BE2C (cell line): Measurements from ENCODE around the gene CYP1A2.
"Not testable (repeated sequence)": the region's sequence is repeated elsewhere in the genome, so short reads cannot be mapped to it uniquely, and the experiment has no call there.

Source experiments
- DNase-seq: peaks from one replicate; pipeline ENCODE4 v3.0.0-alpha.2; 2020
- H3K27me3 ChIP-seq: fragments of 250-450 bp; sonication (Bioruptor Pico); 2 replicates; pipeline ENCODE4 v1.5.1; 2020; ENCODE audit warnings: mild to moderate bottlenecking
- H3K36me3 ChIP-seq: fragments of 250-450 bp; sonication (Bioruptor Pico); 2 replicates; pipeline ENCODE4 v1.5.1; 2020; ENCODE audit warnings: mild to moderate bottlenecking
- H3K4me1 ChIP-seq: fragments of 250-450 bp; sonication (Bioruptor Pico); 2 replicates; pipeline ENCODE4 v1.5.1; 2020
- H3K4me3 ChIP-seq: 2 replicates; pipeline ENCODE4 v1.5.1; 2011; ENCODE audit warnings: low read depth, low read length
- H3K9me3 ChIP-seq: fragments of 250-450 bp; sonication (Bioruptor Pico); 2 replicates; pipeline ENCODE4 v1.5.1; 2020
- TF ChIP-seq, protein P1 (sequence below): IDR thresholded peaks from 2 replicates; pipeline ENCODE4 v1.5.1; 2012; ENCODE audit warnings: mild to moderate bottlenecking, low read depth, low read length

Gene CYP1A2

DNA sequence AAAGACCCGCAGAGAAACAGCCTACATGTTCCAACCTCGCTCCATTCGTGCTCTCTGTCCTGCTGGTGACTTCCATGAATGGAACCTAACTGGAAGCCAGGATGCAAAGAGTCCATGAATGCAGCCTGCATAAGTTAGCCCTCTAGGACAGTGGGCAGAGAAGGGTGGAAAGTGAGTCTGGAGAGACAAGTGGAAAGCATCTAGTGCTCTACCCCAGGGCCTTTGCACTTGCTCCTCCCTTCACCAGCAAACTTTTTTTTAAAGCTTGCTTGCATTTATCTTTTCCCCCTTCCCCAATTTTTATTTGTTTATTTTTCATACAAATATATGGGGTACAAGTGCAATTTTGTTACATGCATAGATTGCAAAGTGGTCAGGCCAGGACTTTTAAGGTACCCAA is 15.4 kb upstream of the CYP1A2 start:
- Histone ChIP-seq H3K36me3 (no peaks in the 10 kb centered on the region), H3K4me3 (no peak overlapping the region)
- no peak for DNase-seq

GRCh38 chr15:74735305-74735704 is 13.3 kb upstream of the CYP1A2 start:
- Histone ChIP-seq H3K27me3 (no peaks in the 10 kb centered on the region), H3K4me1 (no peaks in the 10 kb centered on the region), H3K9me3 (0 out of 2 replicates have a peak, but pooled peaks cover 3% of the 10 kb centered on the region), H3K36me3 (no peaks in the 10 kb centered on the region), H3K4me3 (no peak overlapping the region)
- DNase-seq = no peak
- TF ChIP-seq, protein P1, sequence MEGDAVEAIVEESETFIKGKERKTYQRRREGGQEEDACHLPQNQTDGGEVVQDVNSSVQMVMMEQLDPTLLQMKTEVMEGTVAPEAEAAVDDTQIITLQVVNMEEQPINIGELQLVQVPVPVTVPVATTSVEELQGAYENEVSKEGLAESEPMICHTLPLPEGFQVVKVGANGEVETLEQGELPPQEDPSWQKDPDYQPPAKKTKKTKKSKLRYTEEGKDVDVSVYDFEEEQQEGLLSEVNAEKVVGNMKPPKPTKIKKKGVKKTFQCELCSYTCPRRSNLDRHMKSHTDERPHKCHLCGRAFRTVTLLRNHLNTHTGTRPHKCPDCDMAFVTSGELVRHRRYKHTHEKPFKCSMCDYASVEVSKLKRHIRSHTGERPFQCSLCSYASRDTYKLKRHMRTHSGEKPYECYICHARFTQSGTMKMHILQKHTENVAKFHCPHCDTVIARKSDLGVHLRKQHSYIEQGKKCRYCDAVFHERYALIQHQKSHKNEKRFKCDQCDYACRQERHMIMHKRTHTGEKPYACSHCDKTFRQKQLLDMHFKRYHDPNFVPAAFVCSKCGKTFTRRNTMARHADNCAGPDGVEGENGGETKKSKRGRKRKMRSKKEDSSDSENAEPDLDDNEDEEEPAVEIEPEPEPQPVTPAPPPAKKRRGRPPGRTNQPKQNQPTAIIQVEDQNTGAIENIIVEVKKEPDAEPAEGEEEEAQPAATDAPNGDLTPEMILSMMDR = no peak

More for the DNA sequence above, 15.4 kb upstream of the CYP1A2 start:
- Histone ChIP-seq H3K9me3 (0 out of 2 replicates have a peak, but pooled peaks cover 3% of the 10 kb centered on the region), H3K4me1 (no peaks in the 10 kb centered on the region), H3K27me3 (no peaks in the 10 kb centered on the region)
- TF ChIP-seq, protein P1 = no peak

DNA sequence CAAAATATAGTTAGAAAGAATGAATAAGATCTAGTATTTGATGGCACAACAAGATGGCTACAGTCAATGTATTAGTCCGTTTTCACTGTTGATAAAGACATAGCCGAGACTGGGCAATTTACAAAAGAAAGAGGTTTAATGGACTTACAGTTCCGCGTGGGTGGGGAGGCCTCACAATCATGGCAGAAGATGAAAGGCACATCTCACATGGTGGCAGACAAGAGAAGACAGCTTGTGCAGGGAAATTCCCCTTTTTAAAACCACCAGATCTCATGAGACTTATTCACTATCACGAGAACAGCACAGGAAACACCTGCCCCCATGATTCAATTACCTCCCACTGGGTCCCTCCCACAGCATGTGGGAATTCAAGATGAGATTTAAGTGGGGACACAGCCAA is 10.4 kb upstream of the CYP1A2 start:
- not testable (repeated sequence) for H3K27me3 ChIP-seq, H3K9me3 ChIP-seq, H3K4me3 ChIP-seq, H3K36me3 ChIP-seq, H3K4me1 ChIP-seq, DNase-seq

- DNase-seq = no peak
- TF ChIP-seq, protein P1 = no peak
- no peaks in the 10 kb centered on the region for H3K36me3 ChIP-seq
- H3K9me3 ChIP-seq = peaks cover 6% of the 10 kb centered on the region
- H3K4me1 ChIP-seq = no peaks in the 10 kb centered on the region
- H3K27me3 ChIP-seq = no peaks in the 10 kb centered on the region
- no peak overlapping the region for H3K4me3 ChIP-seq
Measured at GRCh38 chr15:74742422-74742821, 6.2 kb upstream of the CYP1A2 start.

DNA sequence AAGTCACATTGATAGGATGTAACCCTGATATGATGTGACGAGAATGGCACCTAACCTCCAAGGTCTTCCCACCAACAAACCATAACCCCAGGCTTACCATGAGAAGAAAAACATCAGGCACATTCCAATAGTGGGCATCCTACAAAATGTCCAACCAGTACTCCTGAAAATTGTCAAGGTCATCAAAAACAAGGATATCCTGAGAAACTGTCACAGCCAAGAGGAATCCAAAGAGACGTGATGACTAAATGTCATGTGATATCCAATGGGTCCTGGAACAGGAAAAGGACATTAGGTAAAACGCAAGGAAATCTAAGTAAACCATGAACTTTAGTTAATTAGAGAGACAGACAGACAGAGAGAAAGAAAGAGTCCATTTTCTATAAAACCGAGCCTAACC is 2.3 kb upstream of the CYP1A2 start:
- DNase-seq = no peak
- TF ChIP-seq, protein P1 = no peak
- Histone ChIP-seq H3K4me3 (no peak overlapping the region), H3K4me1 (no peaks in the 10 kb centered on the region), H3K36me3 (no peaks in the 10 kb centered on the region), H3K9me3 (peaks cover 4% of the 10 kb centered on the region), H3K27me3 (no peaks in the 10 kb centered on the region)

DNA sequence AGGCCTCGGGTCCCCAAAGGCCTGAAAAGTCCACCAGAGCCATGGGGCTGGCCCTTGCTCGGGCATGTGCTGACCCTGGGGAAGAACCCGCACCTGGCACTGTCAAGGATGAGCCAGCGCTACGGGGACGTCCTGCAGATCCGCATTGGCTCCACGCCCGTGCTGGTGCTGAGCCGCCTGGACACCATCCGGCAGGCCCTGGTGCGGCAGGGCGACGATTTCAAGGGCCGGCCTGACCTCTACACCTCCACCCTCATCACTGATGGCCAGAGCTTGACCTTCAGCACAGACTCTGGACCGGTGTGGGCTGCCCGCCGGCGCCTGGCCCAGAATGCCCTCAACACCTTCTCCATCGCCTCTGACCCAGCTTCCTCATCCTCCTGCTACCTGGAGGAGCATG is 1.2 kb downstream of the CYP1A2 start:
- no peaks in the 10 kb centered on the region for H3K36me3 ChIP-seq
- TF ChIP-seq, protein P1 = no peak
- no peaks in the 10 kb centered on the region for H3K9me3 ChIP-seq
- no peak for DNase-seq
- no peak overlapping the region for H3K4me3 ChIP-seq
- H3K27me3 ChIP-seq = no peaks in the 10 kb centered on the region
- H3K4me1 ChIP-seq = no peaks in the 10 kb centered on the region

- H3K27me3 ChIP-seq = no peaks in the 10 kb centered on the region
- H3K4me3 ChIP-seq = no peak overlapping the region
- no peaks in the 10 kb centered on the region for H3K4me1 ChIP-seq
- TF ChIP-seq, protein P1 = no peak
- H3K9me3 ChIP-seq = no peaks in the 10 kb centered on the region
- DNase-seq = no peak
- H3K36me3 ChIP-seq = no peaks in the 10 kb centered on the region
Measured at GRCh38 chr15:74750751-74751150, 2.1 kb downstream of the CYP1A2 start.
